Measurements from ENCODE around the gene PADI2. TPM values are rescaled to one million over a fixed set of nuclear protein-coding genes. Genes with fewer than 3 reads are reported as not detected.

Gene PADI2
- total and polyA plus RNA-seq, 2 of the 8 experiments (the other 6 are each of a cell fraction or from before 2014, with no cell fraction given): 1.6 to 7.5 TPM

DNA sequence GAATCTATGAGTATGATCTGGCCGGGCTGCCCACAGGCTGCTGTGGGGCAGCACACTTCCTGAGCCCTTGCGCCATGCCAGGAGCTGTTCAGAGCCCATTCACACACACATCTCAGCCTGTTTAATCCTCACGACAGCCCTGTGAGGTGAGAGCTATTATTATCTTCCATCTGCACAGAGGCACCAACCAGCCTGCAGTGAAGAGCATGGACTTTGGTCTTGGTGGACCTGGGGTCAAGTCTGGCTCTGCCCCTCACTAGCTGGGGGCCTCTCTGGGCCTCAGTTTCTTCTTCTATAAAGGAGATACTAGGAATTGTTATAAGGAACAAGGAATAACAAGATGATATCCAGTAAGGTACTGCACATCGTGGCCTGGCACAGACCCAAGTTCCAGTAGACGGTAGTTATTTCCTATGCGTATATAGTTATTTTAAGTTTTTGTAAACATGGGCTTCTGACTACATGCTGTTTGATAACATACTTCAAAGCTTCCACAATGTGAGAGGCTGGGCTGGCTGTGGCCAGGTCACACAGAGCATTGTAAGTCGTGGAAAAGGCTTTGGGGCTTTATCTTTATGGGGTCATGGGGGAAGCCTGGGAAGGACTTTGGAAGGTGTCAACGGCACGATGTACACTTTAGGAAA, 3.4 kb upstream of the PADI2 start:
- peaks cover 12 to 21% (median 15%) of the 10 kb centered on the region in 4 experiments for H3K27me3 ChIP-seq (replicated peaks in 1 of 4; ENCODE audit: control insufficient read depth in 3 of 4, extremely low read depth in 1 of 4, insufficient read depth in 3 of 4, low read length in 3 of 4)
- peak overlapping the region; percentile 16; the same call in 1 of the 2 replicates for H2BK15ac ChIP-seq (ENCODE audit: low read length)
- H2BK12ac ChIP-seq (ENCODE audit: low read depth, low read length): no peak overlapping the region
- no peak overlapping the region for H3K18ac ChIP-seq (ENCODE audit: extremely low read depth, low read length)
- TF ChIP-seq TAF1 (IDR thresholded peaks at IDR 0.05; ENCODE audit: low read depth, low read length) (no peak), ATF3 (IDR thresholded peaks at IDR 0.05; ENCODE audit: insufficient read depth, low read depth, low read length) (no peak), CEBPB (IDR thresholded peaks at IDR 0.05; ENCODE audit: low read depth, low read length) (no peak), SUZ12 (IDR thresholded peaks at IDR 0.05; ENCODE audit: low read length) (no peak), KDM1A (IDR thresholded peaks at IDR 0.05; ENCODE audit: borderline replicate concordance, low read length) (no peak), SP2 (IDR thresholded peaks at IDR 0.05; ENCODE audit: low read length) (no peak), BCL11A (IDR thresholded peaks at IDR 0.05; ENCODE audit: low read depth in 2 of 2, low read length in 2 of 2) (no peak), ZNF274 (IDR thresholded peaks at IDR 0.05; ENCODE audit: borderline replicate concordance, extremely low read depth, low read length) (no peak), RAD21 (IDR thresholded peaks at IDR 0.05 in 1 of 2, conservative IDR thresholded peaks at IDR 0.05 in 1 of 2; ENCODE audit: low read depth in 2 of 2, low read length in 2 of 2) (no peak), MAFK (IDR thresholded peaks at IDR 0.05; ENCODE audit: low read depth, low read length) (no peak)
- no peaks in the 10 kb centered on the region for H3K9me3 ChIP-seq (ENCODE audit: insufficient read depth in 2 of 2, low read depth in 1 of 2, low read length in 1 of 2)
- H2BK120ac ChIP-seq (replicated peaks; ENCODE audit: low read depth, low read length): no peak overlapping the region
- H4K91ac ChIP-seq (replicated peaks; ENCODE audit: insufficient read length, low read length): peak overlapping the region; percentile 65
- H3K23ac ChIP-seq (ENCODE audit: insufficient read length): no peak overlapping the region
- no peak overlapping the region for H4K5ac ChIP-seq (ENCODE audit: insufficient read length, low read depth, low read length)
- ChIA-PET POLR2A (ENCODE audit: partially characterized antibody) (no interaction called here), CTCF (ENCODE audit: partially characterized antibody) (interaction anchor here (0.7 to 21.2 kb wide), 11 partner anchors 8 to 284 kb away, joined by 3 to 339 read pairs (median 6); no protein-coding TSS in a partner anchor)
- peaks cover 16% of the 10 kb centered on the region; the same call in 1 of the 2 replicates for H3K23me2 ChIP-seq (ENCODE audit: low read depth, low read length)
- H3K56ac ChIP-seq (replicated peaks; ENCODE audit: insufficient read length, low read depth, low read length): no peak overlapping the region
- DNase-seq (ENCODE audit: low read depth in 1 of 2, low spot score in 2 of 2) (no peak), FAIRE-seq (no peak)
- peak overlapping the region; percentile 14 for H3K4ac ChIP-seq (replicated peaks; ENCODE audit: insufficient read length, low read depth, low read length)
- WGBS, 2 experiments (ENCODE audit: extremely low coverage in 1 of 2, insufficient coverage in 1 of 2, insufficient read length in 1 of 2, insufficient replicate concordance in 2 of 2, low coverage in 1 of 2, low lambda C conversion rate in 2 of 2, missing lambda C conversion rate in 1 of 2): 95% methylated on average over 9 of the region's 9 CpGs; no CpG with 5 or more reads in 1 of the 2 experiments
- no peak overlapping the region for H4K8ac ChIP-seq (ENCODE audit: extremely low read depth, insufficient read depth, low read length)
- no peak overlapping the region for H3K14ac ChIP-seq (ENCODE audit: insufficient read length)
- no peaks in the 10 kb centered on the region for H3K79me1 ChIP-seq (ENCODE audit: low read depth, low read length)
- H3K4me2 ChIP-seq (ENCODE audit: insufficient read depth in 1 of 2, low read depth in 2 of 2, low read length in 2 of 2): no peak overlapping the region
- H3K79me2 ChIP-seq (ENCODE audit: control insufficient read depth in 1 of 2, insufficient read depth in 2 of 2, low read length in 2 of 2): no peaks in the 10 kb centered on the region
- H2AFZ ChIP-seq (ENCODE audit: low read length): no peak overlapping the region
- H3K4me1 ChIP-seq (replicated peaks in 1 of 4; ENCODE audit: control insufficient read depth in 3 of 4, insufficient read depth in 4 of 4, low read length in 3 of 4): peaks cover 0 to 17% (median 5%) of the 10 kb centered on the region in 4 experiments; a peak in 5 of 7 replicates
- H3K9ac ChIP-seq (replicated peaks in 1 of 4; ENCODE audit: extremely low read depth in 1 of 4, low read depth in 3 of 4, low read length in 3 of 4): no peak overlapping the region
- H3K4me3 ChIP-seq (ENCODE audit: extremely low read depth in 1 of 4, insufficient read depth in 2 of 4, low read depth in 3 of 4, low read length in 4 of 4): no peak overlapping the region
- no peak overlapping the region for H3K27ac ChIP-seq (ENCODE audit: low read depth, low read length)
- no peak overlapping the region for H2BK5ac ChIP-seq (ENCODE audit: low read depth, low read length)
- no peaks in the 10 kb centered on the region for H3K36me3 ChIP-seq (ENCODE audit: control insufficient read depth in 2 of 4, insufficient read depth in 4 of 4, low read length in 3 of 4)
- H2AK5ac ChIP-seq (ENCODE audit: low read depth, low read length): no peak overlapping the region
- H4K20me1 ChIP-seq (replicated peaks in 1 of 2; ENCODE audit: control insufficient read depth in 1 of 2, insufficient read depth in 2 of 2, low read length in 2 of 2): peaks cover 0 to 2% of the 10 kb centered on the region in 2 experiments
- H2BK20ac ChIP-seq (ENCODE audit: low read length): no peak overlapping the region
